Measurements from ENCODE around the gene QKI.

Gene QKI

DNA sequence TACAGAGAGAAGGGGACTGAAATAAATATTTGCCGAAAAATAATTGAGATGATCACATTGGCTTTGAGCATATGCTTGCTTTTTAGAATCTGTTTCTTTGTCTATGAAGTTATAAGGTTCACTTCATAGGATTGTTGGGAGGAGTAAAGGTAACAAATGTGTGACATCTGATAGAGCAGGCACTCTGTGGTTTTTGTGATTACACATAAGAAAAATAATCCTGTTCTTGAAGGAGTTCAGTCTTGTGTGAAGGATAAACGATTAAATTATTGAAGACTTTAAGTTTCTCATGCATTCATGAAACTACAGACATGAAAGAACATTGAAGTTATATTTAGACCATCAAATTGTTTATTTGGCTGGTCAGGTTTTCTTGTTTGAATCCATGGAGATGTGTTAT is 45.0 kb downstream of the QKI start:
- peaks cover 0 to 9% of the 10 kb centered on the region in 2 experiments; a peak in 1 of 3 replicates for H3K36me3 ChIP-seq (ENCODE audit: control insufficient read depth in 2 of 2, insufficient read depth in 1 of 2, low read length in 2 of 2)
- peaks cover 3% of the 10 kb centered on the region; the same call in 1 of the 2 replicates for H3K4me1 ChIP-seq (ENCODE audit: control insufficient read depth, insufficient read depth, low read length)
- TF ChIP-seq ZNF133 (tag by site-specific recombination; IDR thresholded peaks at IDR 0.05) (no peak), KLF16 (tag by site-specific recombination; IDR thresholded peaks at IDR 0.05) (no peak)
- TF ChIP-seq, protein P1, sequence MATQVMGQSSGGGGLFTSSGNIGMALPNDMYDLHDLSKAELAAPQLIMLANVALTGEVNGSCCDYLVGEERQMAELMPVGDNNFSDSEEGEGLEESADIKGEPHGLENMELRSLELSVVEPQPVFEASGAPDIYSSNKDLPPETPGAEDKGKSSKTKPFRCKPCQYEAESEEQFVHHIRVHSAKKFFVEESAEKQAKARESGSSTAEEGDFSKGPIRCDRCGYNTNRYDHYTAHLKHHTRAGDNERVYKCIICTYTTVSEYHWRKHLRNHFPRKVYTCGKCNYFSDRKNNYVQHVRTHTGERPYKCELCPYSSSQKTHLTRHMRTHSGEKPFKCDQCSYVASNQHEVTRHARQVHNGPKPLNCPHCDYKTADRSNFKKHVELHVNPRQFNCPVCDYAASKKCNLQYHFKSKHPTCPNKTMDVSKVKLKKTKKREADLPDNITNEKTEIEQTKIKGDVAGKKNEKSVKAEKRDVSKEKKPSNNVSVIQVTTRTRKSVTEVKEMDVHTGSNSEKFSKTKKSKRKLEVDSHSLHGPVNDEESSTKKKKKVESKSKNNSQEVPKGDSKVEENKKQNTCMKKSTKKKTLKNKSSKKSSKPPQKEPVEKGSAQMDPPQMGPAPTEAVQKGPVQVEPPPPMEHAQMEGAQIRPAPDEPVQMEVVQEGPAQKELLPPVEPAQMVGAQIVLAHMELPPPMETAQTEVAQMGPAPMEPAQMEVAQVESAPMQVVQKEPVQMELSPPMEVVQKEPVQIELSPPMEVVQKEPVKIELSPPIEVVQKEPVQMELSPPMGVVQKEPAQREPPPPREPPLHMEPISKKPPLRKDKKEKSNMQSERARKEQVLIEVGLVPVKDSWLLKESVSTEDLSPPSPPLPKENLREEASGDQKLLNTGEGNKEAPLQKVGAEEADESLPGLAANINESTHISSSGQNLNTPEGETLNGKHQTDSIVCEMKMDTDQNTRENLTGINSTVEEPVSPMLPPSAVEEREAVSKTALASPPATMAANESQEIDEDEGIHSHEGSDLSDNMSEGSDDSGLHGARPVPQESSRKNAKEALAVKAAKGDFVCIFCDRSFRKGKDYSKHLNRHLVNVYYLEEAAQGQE (tag by site-specific recombination; IDR thresholded peaks at IDR 0.05) = no peak
- ChIA-PET CTCF (interaction anchor here (0.6 kb wide), 1 partner anchor 96 kb away, joined by 3 read pairs; no protein-coding TSS in a partner anchor), POLR2A (no interaction called here)
- H3K27ac ChIP-seq (ENCODE audit: extremely low read depth, low read depth, low read length) = no peak overlapping the region
- no peak overlapping the region for H3K4me3 ChIP-seq (ENCODE audit: low read depth, low read length)
- no peaks in the 10 kb centered on the region for H3K9me3 ChIP-seq (ENCODE audit: control insufficient read depth, insufficient read depth, low read depth, low read length)

GRCh38 chr6:163460307-163460782 is 45.8 kb downstream of the QKI start:
- ChIA-PET CTCF (interaction anchor here (0.6 kb wide), 1 partner anchor 96 kb away, joined by 3 read pairs; no protein-coding TSS in a partner anchor), POLR2A (no interaction called here)
- Histone ChIP-seq H3K9me3 (ENCODE audit: control insufficient read depth, insufficient read depth, low read depth, low read length) (no peaks in the 10 kb centered on the region), H3K4me3 (ENCODE audit: low read depth, low read length) (no peak overlapping the region), H3K4me1 (ENCODE audit: control insufficient read depth, insufficient read depth, low read length) (peaks cover 3% of the 10 kb centered on the region; the same call in 1 of the 2 replicates), H3K27ac (ENCODE audit: extremely low read depth, low read depth, low read length) (no peak overlapping the region), H3K36me3 (ENCODE audit: control insufficient read depth in 2 of 2, insufficient read depth in 1 of 2, low read length in 2 of 2) (peaks cover 0 to 9% of the 10 kb centered on the region in 2 experiments; a peak in 1 of 3 replicates)
- TF ChIP-seq ZSCAN23 (tag by site-specific recombination; IDR thresholded peaks at IDR 0.05) (no peak), ZNF350 (tag by site-specific recombination; IDR thresholded peaks at IDR 0.05) (no peak), ZNF248 (tag by site-specific recombination; IDR thresholded peaks at IDR 0.05) (no peak), ZBTB44 (tag by site-specific recombination; IDR thresholded peaks at IDR 0.05) (no peak), SCRT1 (tag by site-specific recombination; IDR thresholded peaks at IDR 0.05; ENCODE audit: borderline replicate concordance) (no peak), ZNF664 (tag by site-specific recombination; IDR thresholded peaks at IDR 0.05) (no peak), ZNF768 (tag by site-specific recombination; IDR thresholded peaks at IDR 0.05) (no peak), ZNF645 (tag by site-specific recombination; IDR thresholded peaks at IDR 0.05) (no peak), ZNF280C (tag by site-specific recombination; IDR thresholded peaks at IDR 0.05) (no peak), ZNF404 (tag by site-specific recombination; IDR thresholded peaks at IDR 0.05) (no peak), GFI1B (tag by site-specific recombination; IDR thresholded peaks at IDR 0.05) (no peak), ZNF626 (tag by site-specific recombination; IDR thresholded peaks at IDR 0.05) (no peak), PBX3 (CRISPR knock-in tag; IDR thresholded peaks at IDR 0.05) (no peak), ZBTB7A (tag by site-specific recombination; IDR thresholded peaks at IDR 0.05; ENCODE audit: low read depth) (no peak), ZNF549 (tag by site-specific recombination; IDR thresholded peaks at IDR 0.05) (no peak)
- TF ChIP-seq, protein P1 (tag by site-specific recombination; IDR thresholded peaks at IDR 0.05) = no peak
- TF ChIP-seq, protein P2, sequence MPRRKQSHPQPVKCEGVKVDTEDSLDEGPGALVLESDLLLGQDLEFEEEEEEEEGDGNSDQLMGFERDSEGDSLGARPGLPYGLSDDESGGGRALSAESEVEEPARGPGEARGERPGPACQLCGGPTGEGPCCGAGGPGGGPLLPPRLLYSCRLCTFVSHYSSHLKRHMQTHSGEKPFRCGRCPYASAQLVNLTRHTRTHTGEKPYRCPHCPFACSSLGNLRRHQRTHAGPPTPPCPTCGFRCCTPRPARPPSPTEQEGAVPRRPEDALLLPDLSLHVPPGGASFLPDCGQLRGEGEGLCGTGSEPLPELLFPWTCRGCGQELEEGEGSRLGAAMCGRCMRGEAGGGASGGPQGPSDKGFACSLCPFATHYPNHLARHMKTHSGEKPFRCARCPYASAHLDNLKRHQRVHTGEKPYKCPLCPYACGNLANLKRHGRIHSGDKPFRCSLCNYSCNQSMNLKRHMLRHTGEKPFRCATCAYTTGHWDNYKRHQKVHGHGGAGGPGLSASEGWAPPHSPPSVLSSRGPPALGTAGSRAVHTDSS (tag by site-specific recombination; IDR thresholded peaks at IDR 0.05) = no peak

Measured in HEK293 (cell line).